Astrocyte of the spinal cord (primary cell): ENCODE data around the gene PLD5.
"Not testable (repeated sequence)": the region's sequence is repeated elsewhere in the genome, so short reads cannot be mapped to it uniquely, and the experiment has no call there.

Experiments used
- DNase-seq: peaks from one replicate; pipeline ENCODE4 v3.0.0; 2011; ENCODE audit warnings: low read depth, low spot score
- H3K4me3 ChIP-seq: 2 replicates; pipeline ENCODE4 v1.5.1; 2011; ENCODE audit warnings: low read depth, mild to moderate bottlenecking, low read length, moderate library complexity
- in situ Hi-C: cut with HindIII; loops from 2 replicates; pipeline ENCODE4 v1.10.0; 2017; ENCODE audit warnings: low sequenced_read_pairs
- TF ChIP-seq, protein P1 (sequence below): IDR thresholded peaks from 2 replicates; pipeline ENCODE4 v1.5.1; 2012; ENCODE audit warnings: low read depth, mild to moderate bottlenecking, low read length, inconsistent platforms

Gene PLD5

DNA sequence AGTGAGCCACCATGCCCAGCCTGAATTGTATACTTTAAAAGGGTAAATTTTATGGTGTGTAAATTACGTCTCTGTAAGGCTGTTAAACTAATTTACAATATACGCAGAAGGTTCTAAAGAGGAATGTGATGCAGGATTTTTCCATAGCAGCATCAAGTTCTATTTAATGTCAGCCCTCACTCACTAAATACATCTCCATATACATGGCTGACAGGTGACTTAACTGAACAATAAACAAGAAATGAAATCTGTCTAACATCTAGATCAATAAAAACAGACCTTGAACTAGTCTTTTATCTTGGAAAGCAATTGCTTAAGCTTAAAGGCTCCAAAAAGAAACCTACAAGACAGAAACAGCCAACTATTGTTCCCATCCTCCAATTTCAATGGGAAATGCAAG is 404.1 kb downstream of the PLD5 start:
- TF ChIP-seq, protein P1, sequence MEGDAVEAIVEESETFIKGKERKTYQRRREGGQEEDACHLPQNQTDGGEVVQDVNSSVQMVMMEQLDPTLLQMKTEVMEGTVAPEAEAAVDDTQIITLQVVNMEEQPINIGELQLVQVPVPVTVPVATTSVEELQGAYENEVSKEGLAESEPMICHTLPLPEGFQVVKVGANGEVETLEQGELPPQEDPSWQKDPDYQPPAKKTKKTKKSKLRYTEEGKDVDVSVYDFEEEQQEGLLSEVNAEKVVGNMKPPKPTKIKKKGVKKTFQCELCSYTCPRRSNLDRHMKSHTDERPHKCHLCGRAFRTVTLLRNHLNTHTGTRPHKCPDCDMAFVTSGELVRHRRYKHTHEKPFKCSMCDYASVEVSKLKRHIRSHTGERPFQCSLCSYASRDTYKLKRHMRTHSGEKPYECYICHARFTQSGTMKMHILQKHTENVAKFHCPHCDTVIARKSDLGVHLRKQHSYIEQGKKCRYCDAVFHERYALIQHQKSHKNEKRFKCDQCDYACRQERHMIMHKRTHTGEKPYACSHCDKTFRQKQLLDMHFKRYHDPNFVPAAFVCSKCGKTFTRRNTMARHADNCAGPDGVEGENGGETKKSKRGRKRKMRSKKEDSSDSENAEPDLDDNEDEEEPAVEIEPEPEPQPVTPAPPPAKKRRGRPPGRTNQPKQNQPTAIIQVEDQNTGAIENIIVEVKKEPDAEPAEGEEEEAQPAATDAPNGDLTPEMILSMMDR: no peak
- no peak for DNase-seq
- H3K4me3 ChIP-seq: no peak overlapping the region
- in situ Hi-C loops: no loop called here

DNA sequence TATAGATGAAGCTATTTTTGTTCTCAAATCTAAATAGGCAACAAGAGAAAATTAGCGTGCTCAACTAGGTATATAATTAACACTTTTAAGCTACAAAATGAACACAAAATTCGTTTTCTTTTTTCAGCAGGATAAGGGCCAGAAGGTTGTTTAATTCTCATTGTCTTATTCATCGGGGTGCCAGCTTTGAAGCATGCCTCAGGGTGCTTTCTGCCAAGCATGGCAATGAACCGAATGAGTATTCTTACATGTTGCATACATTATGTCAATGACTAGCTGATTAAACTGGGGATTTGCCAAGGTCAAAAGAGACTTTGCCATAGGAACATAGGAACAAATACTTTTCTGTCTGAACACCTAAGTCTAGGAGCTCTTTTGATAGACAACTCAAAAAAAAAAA is 423.6 kb downstream of the PLD5 start:
- in situ Hi-C loops: no loop called here
- TF ChIP-seq, protein P1: no peak

DNA sequence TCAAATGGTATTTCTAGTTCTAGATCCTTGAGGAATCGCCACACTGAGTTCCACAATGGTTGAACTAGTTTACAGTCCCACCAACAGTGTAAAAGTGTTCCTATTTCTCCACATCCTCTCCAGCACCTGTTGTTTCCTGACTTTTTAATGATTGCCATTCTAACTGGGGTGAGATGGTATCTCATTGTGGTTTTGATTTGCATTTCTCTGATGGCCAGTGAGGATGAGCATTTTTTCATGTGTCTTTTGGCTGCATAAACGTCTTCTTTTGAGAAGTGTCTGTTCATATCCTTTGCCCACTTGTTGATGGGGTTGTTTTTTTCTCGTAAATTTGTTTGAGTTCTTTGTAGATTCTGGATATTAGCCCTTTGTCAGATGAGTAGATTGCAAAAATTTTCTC is 427.2 kb downstream of the PLD5 start:
- H3K4me3 ChIP-seq, in situ Hi-C loops: not testable (repeated sequence)

More for the DNA sequence above, 423.6 kb downstream of the PLD5 start:
- H3K4me3 ChIP-seq: no peak overlapping the region
- DNase-seq: no peak

GRCh38 chr1:242093116-242093515 is 431.4 kb downstream of the PLD5 start:
- in situ Hi-C loops: no loop called here
- DNase-seq: no peak
- TF ChIP-seq, protein P1: no peak
- no peak overlapping the region for H3K4me3 ChIP-seq

More for the DNA sequence above, 427.2 kb downstream of the PLD5 start:
- DNase-seq: not testable (repeated sequence)

DNA sequence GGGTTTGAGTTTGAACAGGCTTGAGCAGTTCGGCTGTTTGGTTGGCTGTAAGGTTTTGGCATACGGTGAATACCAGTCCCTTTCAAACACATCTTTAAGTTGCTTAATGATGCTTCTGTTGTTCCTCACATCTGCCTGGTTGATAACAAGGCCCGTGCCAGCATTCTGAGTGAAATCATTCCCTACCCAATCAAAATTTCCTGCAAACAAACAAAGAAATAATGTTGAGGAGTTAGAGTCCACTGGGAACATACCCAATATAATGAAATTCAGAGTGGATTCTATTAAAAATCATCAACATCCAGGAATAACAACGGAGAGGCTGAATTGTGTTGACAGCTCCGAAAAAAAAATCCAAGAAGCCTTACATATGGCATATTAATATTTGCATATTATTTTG is 434.6 kb downstream of the PLD5 start:
- in situ Hi-C loops: no loop called here
- no peak overlapping the region for H3K4me3 ChIP-seq
- DNase-seq: no peak
- TF ChIP-seq, protein P1: no peak

DNA sequence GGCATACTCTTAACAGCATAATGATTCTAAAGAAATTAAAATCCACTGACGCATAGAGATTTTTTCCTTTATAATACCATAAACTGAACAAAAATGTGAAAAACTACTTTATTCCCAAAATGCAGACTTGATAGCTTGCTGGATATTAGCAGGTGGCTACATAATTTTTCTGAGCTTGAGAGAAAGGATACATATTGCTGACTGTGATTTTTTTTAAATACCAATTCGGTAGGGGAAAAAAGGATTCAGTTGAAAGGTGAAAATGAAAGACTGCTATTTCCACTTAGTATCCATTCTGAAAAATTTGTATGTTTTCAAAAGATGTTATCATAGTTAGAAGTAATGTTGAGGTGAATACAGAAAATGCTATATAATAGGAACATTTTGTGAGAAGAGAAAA is 435.6 kb downstream of the PLD5 start:
- TF ChIP-seq, protein P1: no peak
- no peak for DNase-seq
- H3K4me3 ChIP-seq: no peak overlapping the region
- in situ Hi-C loops: no loop called here

GRCh38 chr1:242086706-242087105 is 437.8 kb downstream of the PLD5 start:
- no peak overlapping the region for H3K4me3 ChIP-seq
- no peak for DNase-seq
- in situ Hi-C loops: no loop called here
- TF ChIP-seq, protein P1: no peak
